H4 (cell line): ENCODE measurements around the gene EDNRA. TPM values are rescaled to one million over a fixed set of nuclear protein-coding genes. Genes with fewer than 3 reads are reported as not detected.

Source experiments
- DNase-seq: peaks from one replicate; pipeline ENCODE4 v3.0.0-alpha.2; 2015; ENCODE audit warnings: low spot score
- total RNA-seq: library from RNA; depleted of rRNA; stranded (reverse); fragments of >200 nt; shearing (Covaris generic); gene quantifications from 2 replicates; pipeline ENCODE4 v1.2.3, GENCODE V29; 2014

EDNRA gene
- total RNA-seq, 1 experiment from 2014 or later: not detected

GRCh38 chr4:147496500-147496899 is 15.6 kb downstream of the EDNRA start:
- DNase-seq: no peak

- DNase-seq: peak; percentile 16
Observed at GRCh38 chr4:147498031-147498660, 17.2 kb downstream of the EDNRA start.

- no peak for DNase-seq
Observed at GRCh38 chr4:147508346-147508745, 27.4 kb downstream of the EDNRA start.

DNA sequence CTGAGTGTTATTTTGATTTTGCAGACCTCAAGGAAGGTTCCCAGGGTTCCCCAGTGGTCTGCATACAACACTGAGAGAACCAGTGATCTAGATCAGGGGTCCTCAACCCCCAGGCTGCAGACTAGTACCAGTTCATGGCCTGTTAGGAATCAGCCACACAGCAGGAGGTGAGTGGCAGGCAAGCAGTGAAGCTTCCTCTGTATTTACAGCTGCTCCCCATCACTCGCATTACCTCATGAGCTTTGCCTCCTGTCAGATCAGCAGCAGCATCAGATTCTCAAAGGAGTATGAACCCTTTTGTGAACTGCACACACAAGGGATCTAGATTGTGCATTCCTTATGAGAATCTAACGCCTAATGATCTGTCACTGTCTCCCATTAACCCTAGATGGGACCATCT is 28.5 kb downstream of the EDNRA start:
- no peak for DNase-seq

- DNase-seq: no peak
Observed at GRCh38 chr4:147510962-147511668, 30.2 kb downstream of the EDNRA start.

DNA sequence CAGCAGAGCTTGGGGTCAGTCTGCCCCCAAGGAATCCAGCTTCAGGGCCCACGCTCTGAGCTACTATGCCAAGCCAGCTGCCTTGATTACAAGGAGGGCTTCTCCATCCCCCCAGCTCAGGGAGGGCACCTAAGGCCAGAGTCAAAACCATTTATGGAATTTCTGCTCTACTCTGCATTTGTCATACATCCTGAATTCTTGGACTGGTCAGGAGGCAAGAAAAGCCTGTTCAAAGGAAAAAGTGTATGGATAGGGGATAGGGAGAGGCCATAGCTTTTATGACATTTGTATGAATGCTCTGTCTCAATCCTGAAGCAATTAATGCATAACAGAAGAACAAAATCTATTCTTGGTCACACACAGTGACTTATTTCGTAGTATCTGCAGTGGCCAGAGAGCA is 32.2 kb downstream of the EDNRA start:
- no peak for DNase-seq

DNA sequence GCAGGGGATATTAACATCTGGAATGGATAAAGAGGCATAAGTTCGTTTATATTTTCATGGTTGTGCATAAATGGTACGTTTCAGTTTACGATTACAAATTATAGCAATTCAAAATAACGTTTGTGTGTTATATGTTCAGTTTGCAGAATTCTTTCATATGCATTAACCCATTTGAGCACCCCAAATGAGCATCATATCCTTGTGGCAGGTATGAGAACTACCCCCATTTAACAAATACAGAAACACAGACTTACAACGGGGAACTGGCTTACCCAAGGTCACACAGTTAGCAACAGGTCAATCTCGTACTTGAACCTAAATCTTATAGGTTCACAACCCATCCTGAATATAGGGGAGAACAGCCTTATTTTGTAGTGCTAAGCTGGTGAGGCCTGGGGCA is 33.1 kb downstream of the EDNRA start:
- no peak for DNase-seq

GRCh38 chr4:147515220-147515936 is 34.5 kb downstream of the EDNRA start:
- DNase-seq: no peak

GRCh38 chr4:147516133-147516532 is 35.2 kb downstream of the EDNRA start:
- no peak for DNase-seq

GRCh38 chr4:147518086-147518485 is 37.2 kb downstream of the EDNRA start:
- DNase-seq: no peak

DNA sequence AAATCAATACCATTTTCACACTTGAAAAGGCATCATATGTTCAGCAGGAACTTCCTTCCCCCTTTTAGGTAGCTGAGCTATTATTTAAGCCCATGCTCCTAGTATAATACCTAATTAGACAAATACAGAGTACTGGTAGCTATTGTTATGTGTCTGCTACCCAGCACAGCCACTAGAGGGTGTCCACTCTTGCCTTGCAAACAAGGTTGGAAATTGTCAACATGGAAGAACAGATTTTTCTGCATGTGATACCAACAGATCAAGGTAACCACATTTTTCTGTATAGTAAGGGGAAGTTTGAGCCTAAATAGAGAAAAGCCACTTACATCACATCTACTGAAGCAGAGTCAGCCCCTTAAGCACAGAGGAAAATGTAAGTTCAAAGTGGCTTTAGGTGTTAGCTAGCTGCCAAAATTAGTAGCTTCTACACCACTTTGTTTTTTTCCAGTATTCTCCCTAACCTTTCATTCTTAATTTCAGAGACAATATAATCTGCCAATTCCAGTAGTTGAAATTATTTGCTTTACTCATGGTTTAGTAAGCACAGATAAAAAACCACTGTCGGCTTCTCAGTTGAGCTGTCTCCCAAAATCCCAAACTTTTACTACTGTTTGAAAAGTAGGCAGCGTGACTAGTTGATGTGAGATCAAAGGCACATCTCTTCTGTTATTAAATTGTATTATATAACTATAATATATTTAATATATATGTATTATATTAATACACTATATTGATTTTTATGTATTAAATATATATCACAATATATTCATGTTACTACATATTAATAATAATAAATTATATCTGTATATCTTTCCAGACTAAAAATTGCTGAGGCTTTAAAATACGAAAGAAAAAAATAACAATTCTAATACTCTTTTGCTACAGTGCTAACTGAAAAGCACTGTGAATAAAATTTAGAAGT is 38.2 kb downstream of the EDNRA start:
- peak; percentile 75 for DNase-seq

DNA sequence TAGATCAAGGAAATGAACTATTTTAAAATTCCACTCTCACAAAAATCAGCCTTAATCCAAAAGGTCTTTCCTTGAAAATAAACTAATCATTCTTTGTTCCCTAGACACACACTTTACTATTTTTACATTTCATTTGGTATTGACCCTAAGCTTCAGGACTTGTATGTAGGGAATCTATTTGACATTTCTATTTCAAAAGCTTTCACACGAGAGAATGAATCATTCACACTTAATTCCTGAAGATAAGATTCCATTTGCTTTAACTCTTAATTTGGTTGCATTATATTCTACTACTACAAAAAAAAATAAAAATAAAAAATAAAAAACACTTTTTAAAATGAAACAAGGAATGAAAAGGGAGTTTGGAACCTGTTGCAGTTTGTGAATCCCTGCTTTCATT is 43.7 kb downstream of the EDNRA start:
- DNase-seq: no peak

GRCh38 chr4:147525494-147526271 is 44.8 kb downstream of the EDNRA start:
- no peak for DNase-seq

DNA sequence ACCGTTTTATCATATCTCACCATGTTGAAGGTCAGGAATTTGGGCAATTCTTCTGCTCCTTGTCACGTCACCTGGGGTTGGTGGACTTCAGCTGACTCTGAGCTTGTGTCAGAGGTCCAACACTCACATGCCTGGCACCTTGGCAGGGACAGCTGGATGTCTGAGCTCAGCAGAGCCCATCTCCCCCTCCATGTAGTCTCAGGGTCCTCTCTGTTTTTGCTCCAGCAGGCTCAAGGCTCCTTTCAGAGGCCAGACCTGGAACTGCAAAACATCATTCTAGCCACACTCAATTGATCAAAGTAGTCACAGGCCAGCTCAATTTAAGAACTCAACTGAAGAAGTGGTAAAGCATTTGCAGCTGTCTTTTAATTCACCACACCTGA is 45.4 kb downstream of the EDNRA start:
- DNase-seq: no peak

- no peak for DNase-seq
Observed at GRCh38 chr4:147528054-147528453, 47.2 kb downstream of the EDNRA start.

GRCh38 chr4:147530134-147530533 is 49.2 kb downstream of the EDNRA start:
- no peak for DNase-seq

- no peak for DNase-seq
Observed at GRCh38 chr4:147530723-147531122, 49.8 kb downstream of the EDNRA start.

- DNase-seq: no peak
Observed at GRCh38 chr4:147532896-147533295, 52.0 kb downstream of the EDNRA start.

GRCh38 chr4:147533331-147533730 is 52.4 kb downstream of the EDNRA start:
- no peak for DNase-seq

- DNase-seq: no peak
Observed at GRCh38 chr4:147535124-147535523, 54.2 kb downstream of the EDNRA start.

- DNase-seq: no peak
Observed at GRCh38 chr4:147538711-147539110, 57.8 kb downstream of the EDNRA start.
